GM21723 (cell line): ENCODE data around the gene SSBP3.

Experiments
- ATAC-seq: cut with Tn5 transposase; IDR thresholded peaks from one replicate; pipeline ENCODE4 v1.9.1; 2021; ENCODE audit warnings: mild to moderate bottlenecking, moderate library complexity; ENCODE audit not compliant: unreplicated experiment

The SSBP3 gene

GRCh38 chr1:54335011-54335754, 71.0 kb downstream of the SSBP3 start:
- no peak for ATAC-seq

GRCh38 chr1:54332781-54333585, 73.2 kb downstream of the SSBP3 start:
- ATAC-seq, result no peak

GRCh38 chr1:54331843-54332463, 74.2 kb downstream of the SSBP3 start:
- ATAC-seq, result no peak

GRCh38 chr1:54331091-54331772, 75.0 kb downstream of the SSBP3 start:
- no peak for ATAC-seq

GRCh38 chr1:54329312-54330003, 76.7 kb downstream of the SSBP3 start:
- ATAC-seq, result no peak

- no peak for ATAC-seq
These were observed 78.0 kb downstream of the SSBP3 start for GRCh38 chr1:54328066-54328636.

- ATAC-seq, result no peak
These were observed 78.7 kb downstream of the SSBP3 start for GRCh38 chr1:54327386-54328065.

- no peak for ATAC-seq
These were observed 79.4 kb downstream of the SSBP3 start for GRCh38 chr1:54326543-54327385.

GRCh38 chr1:54325703-54326461, 80.3 kb downstream of the SSBP3 start:
- no peak for ATAC-seq

- no peak for ATAC-seq
These were observed 80.9 kb downstream of the SSBP3 start for GRCh38 chr1:54325284-54325683.

- no peak for ATAC-seq
These were observed 81.7 kb downstream of the SSBP3 start for GRCh38 chr1:54324251-54325140.

- ATAC-seq, result no peak
These were observed 82.3 kb downstream of the SSBP3 start for GRCh38 chr1:54323921-54324250.

- no peak for ATAC-seq
These were observed 82.9 kb downstream of the SSBP3 start for GRCh38 chr1:54323324-54323739.

- ATAC-seq, result no peak
These were observed 87.9 kb downstream of the SSBP3 start for GRCh38 chr1:54318246-54318814.

- ATAC-seq, result no peak
These were observed 89.1 kb downstream of the SSBP3 start for GRCh38 chr1:54317084-54317483.

- ATAC-seq, result no peak
These were observed 91.1 kb downstream of the SSBP3 start for GRCh38 chr1:54315099-54315498.

GRCh38 chr1:54314696-54315095, 91.5 kb downstream of the SSBP3 start:
- ATAC-seq, result no peak
